ENCODE data around the gene PRR9.

DNA sequence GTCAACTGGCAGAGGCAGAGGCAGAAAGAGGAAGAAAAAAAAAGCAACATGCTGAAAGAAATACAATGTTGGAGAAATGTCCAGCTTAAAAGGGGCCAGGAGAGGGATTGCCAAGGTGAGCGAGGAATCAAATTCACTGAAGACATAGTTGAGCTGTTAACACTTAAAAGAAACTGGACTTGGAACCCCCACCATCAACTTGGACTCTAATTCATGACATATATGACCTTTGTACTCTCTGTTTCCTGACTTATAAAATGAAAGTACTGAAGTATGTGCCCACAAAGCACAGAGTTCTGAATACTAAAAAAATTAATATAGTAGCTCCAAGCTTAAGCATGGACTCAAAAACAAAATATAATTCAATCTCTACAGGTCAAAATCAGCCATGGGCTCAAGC is 16.1 kb downstream of the PRR9 start:
- TF ChIP-seq, protein P1, sequence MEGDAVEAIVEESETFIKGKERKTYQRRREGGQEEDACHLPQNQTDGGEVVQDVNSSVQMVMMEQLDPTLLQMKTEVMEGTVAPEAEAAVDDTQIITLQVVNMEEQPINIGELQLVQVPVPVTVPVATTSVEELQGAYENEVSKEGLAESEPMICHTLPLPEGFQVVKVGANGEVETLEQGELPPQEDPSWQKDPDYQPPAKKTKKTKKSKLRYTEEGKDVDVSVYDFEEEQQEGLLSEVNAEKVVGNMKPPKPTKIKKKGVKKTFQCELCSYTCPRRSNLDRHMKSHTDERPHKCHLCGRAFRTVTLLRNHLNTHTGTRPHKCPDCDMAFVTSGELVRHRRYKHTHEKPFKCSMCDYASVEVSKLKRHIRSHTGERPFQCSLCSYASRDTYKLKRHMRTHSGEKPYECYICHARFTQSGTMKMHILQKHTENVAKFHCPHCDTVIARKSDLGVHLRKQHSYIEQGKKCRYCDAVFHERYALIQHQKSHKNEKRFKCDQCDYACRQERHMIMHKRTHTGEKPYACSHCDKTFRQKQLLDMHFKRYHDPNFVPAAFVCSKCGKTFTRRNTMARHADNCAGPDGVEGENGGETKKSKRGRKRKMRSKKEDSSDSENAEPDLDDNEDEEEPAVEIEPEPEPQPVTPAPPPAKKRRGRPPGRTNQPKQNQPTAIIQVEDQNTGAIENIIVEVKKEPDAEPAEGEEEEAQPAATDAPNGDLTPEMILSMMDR (IDR thresholded peaks at IDR 0.05; ENCODE audit: control extremely low read depth in 1 of 3, insufficient read depth in 1 of 3, low read depth in 1 of 3, low read length in 3 of 3), result no peak
- TF ChIP-seq POLR2A (IDR thresholded peaks at IDR 0.05; ENCODE audit: control extremely low read depth in 1 of 2, low read depth in 2 of 2, low read length in 2 of 2) (no peak), RNF2 (IDR thresholded peaks at IDR 0.05; ENCODE audit: borderline replicate concordance, low read depth, low read length, missing control alignments, poor library complexity, severe bottlenecking) (no peak), ZNF274 (IDR thresholded peaks at IDR 0.05; ENCODE audit: borderline replicate concordance, extremely low read depth, low read length) (no peak), RFX5 (IDR thresholded peaks at IDR 0.05; ENCODE audit: borderline replicate concordance, low read depth, low read length) (no peak), CHD2 (IDR thresholded peaks at IDR 0.05; ENCODE audit: low read length) (no peak), CEBPB (IDR thresholded peaks at IDR 0.05; ENCODE audit: low read depth, low read length) (no peak), KDM5A (IDR thresholded peaks at IDR 0.05; ENCODE audit: low read length) (no peak), BACH1 (IDR thresholded peaks at IDR 0.05; ENCODE audit: low read length) (no peak), RBBP5 (IDR thresholded peaks at IDR 0.05; ENCODE audit: borderline replicate concordance, low read depth, low read length) (no peak), KDM1A (IDR thresholded peaks at IDR 0.05; ENCODE audit: borderline replicate concordance, low read length) (no peak)

Measured in H1 (cell line).